MM.1S (cell line): ENCODE results near the gene MIEF1.

Source experiments
- DNase-seq: peaks from one replicate; pipeline ENCODE4 v3.0.0-alpha.2; 2015
- H2AFZ ChIP-seq: fragments of 300-600 bp; sonication (generic); 2 replicates; pipeline ENCODE4 v1.6.0; 2016; ENCODE audit warnings: antibody characterized with exemption, low read length
- H3F3A ChIP-seq: fragments of 300-600 bp; sonication (generic); 2 replicates; pipeline ENCODE4 v1.6.1; 2016; ENCODE audit warnings: mild to moderate bottlenecking, antibody characterized with exemption, low read length, moderate library complexity, mixed read lengths; ENCODE audit not compliant: insufficient read depth
- H3K27ac ChIP-seq: fragments of 300-600 bp; sonication (generic); 2 replicates; pipeline ENCODE4 v1.5.1; 2016; ENCODE audit warnings: mild to moderate bottlenecking, low read length
- H3K27me3 ChIP-seq: fragments of 300-600 bp; sonication (generic); replicated peaks from 2 replicates; pipeline ENCODE4 v1.6.0; 2016; ENCODE audit warnings: low read length; ENCODE audit not compliant: insufficient read depth
- H3K36me3 ChIP-seq: fragments of 300-600 bp; sonication (generic); replicated peaks from 2 replicates; pipeline ENCODE4 v1.6.1; 2016; ENCODE audit warnings: mild to moderate bottlenecking, low read length, mixed read lengths; ENCODE audit not compliant: insufficient read depth
- H3K4me1 ChIP-seq: fragments of 300-600 bp; sonication (generic); 2 replicates; pipeline ENCODE4 v1.6.1; 2016; ENCODE audit warnings: low read length, mixed read lengths
- H3K4me2 ChIP-seq: fragments of 300-600 bp; sonication (generic); 2 replicates; pipeline ENCODE4 v1.6.0; 2016; ENCODE audit warnings: low read depth, low read length
- H3K4me3 ChIP-seq: fragments of 300-600 bp; sonication (generic); 2 replicates; pipeline ENCODE4 v1.5.1; 2016; ENCODE audit warnings: low read length, mixed read lengths
- H3K79me2 ChIP-seq: fragments of 300-600 bp; sonication (generic); 2 replicates; pipeline ENCODE4 v1.6.1; 2016; ENCODE audit warnings: mixed run types, low read length, mixed read lengths
- H3K9ac ChIP-seq: fragments of 300-600 bp; sonication (generic); 2 replicates; pipeline ENCODE4 v1.6.1; 2016; ENCODE audit warnings: low read length, mixed read lengths
- H3K9me2 ChIP-seq: fragments of 300-600 bp; sonication (generic); replicated peaks from 2 replicates; pipeline ENCODE4 v1.6.1; 2016; ENCODE audit warnings: mild to moderate bottlenecking, low read length, mixed read lengths; ENCODE audit not compliant: insufficient read depth
- H3K9me3 ChIP-seq: fragments of 300-600 bp; sonication (generic); replicated peaks from 2 replicates; pipeline ENCODE4 v1.6.1; 2016; ENCODE audit warnings: mild to moderate bottlenecking, low read length, mixed read lengths; ENCODE audit not compliant: insufficient read depth
- H4K20me1 ChIP-seq: fragments of 300-600 bp; sonication (generic); 2 replicates; pipeline ENCODE4 v1.6.1; 2016; ENCODE audit warnings: mild to moderate bottlenecking, low read length, moderate library complexity, mixed read lengths; ENCODE audit not compliant: insufficient read depth
- EZH2 ChIP-seq: fragments of 300-600 bp; sonication (generic); optimal IDR thresholded peaks from 2 replicates; pipeline ENCODE3; 2017; ENCODE audit warnings: low read depth, mild to moderate bottlenecking, antibody characterized with exemption, low read length, mixed read lengths
- EZH2phosphoT487 ChIP-seq: fragments of 300-600 bp; sonication (generic); IDR thresholded peaks from 2 replicates; pipeline ENCODE4 v1.6.1; 2018; ENCODE audit warnings: antibody characterized with exemption, low read length
- TF ChIP-seq, protein P1 (sequence below): fragments of 300-600 bp; sonication (generic); IDR thresholded peaks from 2 replicates; pipeline ENCODE4 v1.5.1; 2016; ENCODE audit warnings: antibody characterized with exemption, low read length, mixed read lengths

MIEF1 gene

GRCh38 chr22:39481595-39481994 lies 20.5 kb upstream of the MIEF1 start:
- Histone ChIP-seq H3K79me2 (peaks cover 68% of the 10 kb centered on the region), H3F3A (no peaks in the 10 kb centered on the region), H3K36me3 (peaks cover 3% of the 10 kb centered on the region; the same call in 1 of the 2 replicates), H3K9me3 (no peaks in the 10 kb centered on the region), H3K4me2 (no peak overlapping the region), H3K9ac (no peak overlapping the region), H3K9me2 (no peaks in the 10 kb centered on the region), H3K27me3 (no peaks in the 10 kb centered on the region), H2AFZ (no peak overlapping the region), H3K27ac (no peak overlapping the region), H4K20me1 (no peaks in the 10 kb centered on the region), H3K4me1 (no peaks in the 10 kb centered on the region), H3K4me3 (no peak overlapping the region)
- no peak for DNase-seq
- TF ChIP-seq EZH2phosphoT487 (no peak), EZH2 (no peak)
- TF ChIP-seq, protein P1, sequence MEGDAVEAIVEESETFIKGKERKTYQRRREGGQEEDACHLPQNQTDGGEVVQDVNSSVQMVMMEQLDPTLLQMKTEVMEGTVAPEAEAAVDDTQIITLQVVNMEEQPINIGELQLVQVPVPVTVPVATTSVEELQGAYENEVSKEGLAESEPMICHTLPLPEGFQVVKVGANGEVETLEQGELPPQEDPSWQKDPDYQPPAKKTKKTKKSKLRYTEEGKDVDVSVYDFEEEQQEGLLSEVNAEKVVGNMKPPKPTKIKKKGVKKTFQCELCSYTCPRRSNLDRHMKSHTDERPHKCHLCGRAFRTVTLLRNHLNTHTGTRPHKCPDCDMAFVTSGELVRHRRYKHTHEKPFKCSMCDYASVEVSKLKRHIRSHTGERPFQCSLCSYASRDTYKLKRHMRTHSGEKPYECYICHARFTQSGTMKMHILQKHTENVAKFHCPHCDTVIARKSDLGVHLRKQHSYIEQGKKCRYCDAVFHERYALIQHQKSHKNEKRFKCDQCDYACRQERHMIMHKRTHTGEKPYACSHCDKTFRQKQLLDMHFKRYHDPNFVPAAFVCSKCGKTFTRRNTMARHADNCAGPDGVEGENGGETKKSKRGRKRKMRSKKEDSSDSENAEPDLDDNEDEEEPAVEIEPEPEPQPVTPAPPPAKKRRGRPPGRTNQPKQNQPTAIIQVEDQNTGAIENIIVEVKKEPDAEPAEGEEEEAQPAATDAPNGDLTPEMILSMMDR = no peak

- H3K4me2 ChIP-seq = no peak overlapping the region
- no peaks in the 10 kb centered on the region for H4K20me1 ChIP-seq
- no peak overlapping the region for H3K4me3 ChIP-seq
- H3K36me3 ChIP-seq = peaks cover under 1% of the 10 kb centered on the region; the same call in 1 of the 2 replicates
- TF ChIP-seq EZH2 (no peak), EZH2phosphoT487 (no peak)
- TF ChIP-seq, protein P1 = no peak
- no peak for DNase-seq
- H3F3A ChIP-seq = no peaks in the 10 kb centered on the region
- no peak overlapping the region for H3K27ac ChIP-seq
- H3K79me2 ChIP-seq = peaks cover 60% of the 10 kb centered on the region
- no peak overlapping the region for H2AFZ ChIP-seq
- H3K4me1 ChIP-seq = no peaks in the 10 kb centered on the region
- no peaks in the 10 kb centered on the region for H3K9me2 ChIP-seq
- no peaks in the 10 kb centered on the region for H3K27me3 ChIP-seq
- no peaks in the 10 kb centered on the region for H3K9me3 ChIP-seq
- H3K9ac ChIP-seq = no peak overlapping the region
These were observed 19.3 kb upstream of the MIEF1 start for GRCh38 chr22:39482768-39483167.

DNA sequence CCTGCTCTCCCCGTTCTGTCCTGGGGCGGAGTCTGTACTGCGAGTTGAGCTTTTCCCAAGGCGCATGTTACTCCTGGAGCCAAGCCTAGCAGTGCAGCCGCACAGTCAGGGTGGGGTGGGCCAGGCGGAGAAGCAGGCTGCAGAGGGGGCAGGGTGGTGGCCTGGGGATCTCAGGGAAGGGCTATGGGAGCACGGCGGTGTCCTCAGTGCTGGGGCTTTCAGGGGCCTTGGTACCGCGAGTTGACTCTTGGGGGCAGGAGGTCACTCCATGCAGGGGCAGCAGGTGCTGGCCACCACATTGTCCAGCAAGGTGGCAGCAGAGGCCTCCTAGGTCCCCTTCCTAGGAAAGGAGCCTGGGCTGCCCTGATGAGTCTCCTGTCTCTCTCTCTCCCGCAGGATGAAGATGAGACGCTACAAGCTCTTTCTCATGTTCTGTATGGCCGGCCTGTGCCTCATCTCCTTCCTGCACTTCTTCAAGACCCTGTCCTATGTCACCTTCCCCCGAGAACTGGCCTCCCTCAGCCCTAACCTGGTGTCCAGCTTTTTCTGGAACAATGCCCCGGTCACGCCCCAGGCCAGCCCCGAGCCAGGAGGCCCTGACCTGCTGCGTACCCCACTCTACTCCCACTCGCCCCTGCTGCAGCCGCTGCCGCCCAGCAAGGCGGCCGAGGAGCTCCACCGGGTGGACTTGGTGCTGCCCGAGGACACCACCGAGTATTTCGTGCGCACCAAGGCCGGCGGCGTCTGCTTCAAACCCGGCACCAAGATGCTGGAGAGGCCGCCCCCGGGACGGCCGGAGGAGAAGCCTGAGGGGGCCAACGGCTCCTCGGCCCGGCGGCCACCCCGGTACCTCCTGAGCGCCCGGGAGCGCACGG lies 14.9 kb upstream of the MIEF1 start:
- TF ChIP-seq EZH2phosphoT487 (no peak), EZH2 (no peak)
- TF ChIP-seq, protein P1 = no peak
- Histone ChIP-seq H3K9me3 (no peaks in the 10 kb centered on the region), H3K27ac (no peak overlapping the region), H2AFZ (no peak overlapping the region), H3K4me3 (no peak overlapping the region), H3K79me2 (peaks cover 46% of the 10 kb centered on the region), H3F3A (0 out of 2 replicates have a peak, but pooled peaks cover 5% of the 10 kb centered on the region), H3K27me3 (no peaks in the 10 kb centered on the region), H3K4me2 (no peak overlapping the region), H4K20me1 (no peaks in the 10 kb centered on the region; the same call in 1 of the 2 replicates), H3K36me3 (no peaks in the 10 kb centered on the region), H3K4me1 (no peaks in the 10 kb centered on the region), H3K9ac (no peak overlapping the region), H3K9me2 (no peaks in the 10 kb centered on the region)
- DNase-seq = no peak
